Endothelial cell of umbilical vein (primary cell): ENCODE data around the gene TMEM186. TPM values are rescaled to one million over a fixed set of nuclear protein-coding genes. Genes with fewer than 3 reads are reported as not detected.

Experiments
- BruUV-seq: library from RNA; stranded (reverse); fragments of 400-500 nt; replicated peaks from 2 replicates; lab custom pipeline; 2021; lab: Mats Ljungman, UMichigan
- CTCF ChIA-PET: fragments of 300-600, 350-600 bp; sonication (Branson Sonifier 250); formaldehyde crosslinking; loops from one replicate; lab custom pipeline; 2021; ENCODE audit warnings: antibody characterized with exemption, inconsistent platforms; lab: Charles Lee
- POLR2A ChIA-PET: fragments of 300-600, 350-600 bp; sonication (Branson Sonifier 250); formaldehyde crosslinking; loops from one replicate; lab custom pipeline; 2021; ENCODE audit warnings: antibody characterized with exemption, inconsistent platforms; lab: Charles Lee
- DNase-seq: peaks from one replicate; pipeline ENCODE4 v3.0.0-alpha.2; 2011; ENCODE audit warnings: low read depth, low spot score
- FAIRE-seq: peaks from 2 replicates; lab custom pipeline; 2011; peaks lifted over from hg19 to GRCh38; lab: Jason Lieb, UNC
- H2AFZ ChIP-seq: 2 replicates; pipeline ENCODE4 v1.6.0; 2012; ENCODE audit warnings: low read depth, low read length, control low read depth, inconsistent platforms
- H3K27ac ChIP-seq: 2 replicates; pipeline ENCODE4 v1.5.1; 2011; ENCODE audit warnings: low read depth, mild to moderate bottlenecking, control low read depth, low read length, moderate library complexity; ENCODE audit not compliant: insufficient read depth
- H3K27me3 ChIP-seq, 2 experiments: 2 replicates each; pipeline versions ENCODE4 v1.6.0 to v1.6.1; 2011; ENCODE audit warnings: low read length in 2 of 2, mixed read lengths in 1 of 2; ENCODE audit not compliant: control insufficient read depth in 2 of 2, insufficient read depth in 2 of 2
- H3K36me3 ChIP-seq, 2 experiments: 2 replicates in 1 of 2; 3 replicates in 1 of 2; pipeline ENCODE4 v1.5.1; 2011; ENCODE audit warnings: low read length in 2 of 2, mild to moderate bottlenecking in 1 of 2, moderate library complexity in 1 of 2; ENCODE audit not compliant: control insufficient read depth in 2 of 2, insufficient read depth in 2 of 2; ENCODE audit errors: extremely low read depth in 1 of 2
- H3K4me1 ChIP-seq: 3 replicates; pipeline ENCODE4 v1.5.1; 2011; ENCODE audit warnings: mild to moderate bottlenecking, low read length; ENCODE audit not compliant: control insufficient read depth, insufficient read depth; ENCODE audit errors: extremely low read depth
- H3K4me2 ChIP-seq: 2 replicates; pipeline ENCODE4 v1.6.1; 2011; ENCODE audit warnings: low read length, control low read depth, mixed read lengths; ENCODE audit not compliant: insufficient read depth
- H3K4me3 ChIP-seq, 3 experiments: fragments of 200-600 bp in 1 of 3; sonication (generic), shearing (Covaris generic) in 1 of 3; replicated peaks in 1 of 3; 2 replicates each; pipeline ENCODE4 v1.5.1; 2011 to 2016; ENCODE audit warnings: control low read depth in 3 of 3, low read length in 3 of 3, mild to moderate bottlenecking in 2 of 3, inconsistent platforms in 1 of 3, low read depth in 1 of 3, moderate library complexity in 1 of 3; ENCODE audit not compliant: insufficient read depth in 1 of 3
- H3K79me2 ChIP-seq: 2 replicates; pipeline ENCODE4 v1.6.0; 2012; ENCODE audit warnings: low read length, inconsistent platforms; ENCODE audit not compliant: control insufficient read depth, insufficient read depth
- H3K9ac ChIP-seq: replicated peaks from 2 replicates; pipeline ENCODE3; 2011; ENCODE audit warnings: low read length, control low read depth; ENCODE audit not compliant: insufficient read depth; ENCODE audit errors: extremely low read depth
- H3K9me1 ChIP-seq: replicated peaks from 3 replicates; pipeline ENCODE4 v1.6.0; 2011; ENCODE audit warnings: mild to moderate bottlenecking, low read length; ENCODE audit not compliant: control insufficient read depth, insufficient read depth; ENCODE audit errors: extremely low read depth
- H3K9me3 ChIP-seq: replicated peaks from 2 replicates; pipeline ENCODE4 v1.5.1; 2012; ENCODE audit warnings: low read length, inconsistent platforms; ENCODE audit not compliant: control insufficient read depth, insufficient read depth
- H4K20me1 ChIP-seq: replicated peaks from 2 replicates; pipeline ENCODE3; 2011; ENCODE audit warnings: mild to moderate bottlenecking, low read length; ENCODE audit not compliant: control insufficient read depth, insufficient read depth; ENCODE audit errors: extremely low read depth
- CTCF ChIP-seq, 2 donors: IDR thresholded peaks; 1 replicate in 1 of 2; 2 replicates in 1 of 2; pipeline ENCODE4 v1.5.1; 2011; ENCODE audit warnings: low read length in 2 of 2, mild to moderate bottlenecking in 2 of 2, moderate library complexity in 2 of 2, control low read depth in 1 of 2, inconsistent platforms in 1 of 2, low read depth in 1 of 2; ENCODE audit not compliant: insufficient read depth in 1 of 2; ENCODE audit errors: extremely low read depth in 1 of 2
- EZH2 ChIP-seq: IDR thresholded peaks from 2 replicates; pipeline ENCODE4 v1.6.1; 2012; ENCODE audit warnings: borderline replicate concordance, low read depth, mild to moderate bottlenecking, moderate library complexity, low read length, inconsistent platforms; ENCODE audit not compliant: severe bottlenecking
- FOS ChIP-seq: IDR thresholded peaks from 2 replicates; pipeline ENCODE4 v1.6.1; 2011; ENCODE audit warnings: mild to moderate bottlenecking, low read length, moderate library complexity, borderline replicate concordance; ENCODE audit not compliant: insufficient read depth
- GATA2 ChIP-seq: IDR thresholded peaks from 2 replicates; pipeline ENCODE4 v1.7.0; 2011; ENCODE audit warnings: low read depth, mild to moderate bottlenecking, moderate library complexity, mixed read lengths, low read length; ENCODE audit not compliant: insufficient read length, insufficient read depth
- JUN ChIP-seq: IDR thresholded peaks from 2 replicates; pipeline ENCODE4 v1.6.1; 2011; ENCODE audit warnings: borderline replicate concordance, low read depth; ENCODE audit not compliant: insufficient read length, insufficient read depth
- MAX ChIP-seq: IDR thresholded peaks from 2 replicates; pipeline ENCODE4 v1.6.1; 2011; ENCODE audit not compliant: insufficient read depth, insufficient read length
- MYC ChIP-seq: IDR thresholded peaks from one replicate; pipeline ENCODE4 v1.6.1; 2011; ENCODE audit warnings: mild to moderate bottlenecking, low read depth, low read length
- POLR2A ChIP-seq: IDR thresholded peaks from 2 replicates; pipeline ENCODE4 v1.6.1; 2012; ENCODE audit warnings: low read depth, mild to moderate bottlenecking, control low read depth, low read length
- POLR2AphosphoS5 ChIP-seq: IDR thresholded peaks from 2 replicates; pipeline ENCODE4 v1.6.1; 2012; ENCODE audit warnings: low read depth, mild to moderate bottlenecking, control low read depth, low read length, moderate library complexity; ENCODE audit not compliant: insufficient read depth
- dilution Hi-C: fragments of 300-500 bp; cut with MboI; formaldehyde crosslinking; loops from one replicate; pipeline ENCODE4 v1.15.0; 2019; ENCODE audit warnings: low sequenced_read_pairs; ENCODE audit not compliant: extremely low pct_ligation_motif_present
- intact Hi-C: fragments of 100-400 bp; cut with micrococcal nuclease; formaldehyde crosslinking; loops from one replicate; pipeline ENCODE4 v1.10.0; 2022
- polyA plus RNA-seq, 4 experiments: library from polyadenylated mRNA; depleted of rRNA in 3 of 4; stranded (reverse) in 3 of 4; unstranded in 1 of 4; fragments of >200 nt; gene quantifications; 2 replicates each; pipeline versions ENCODE4 v1.2.1 to v1.2.3, GENCODE V29; 2011 to 2012; ENCODE audit warnings: missing spikeins in 1 of 4
- total RNA-seq: library from RNA; stranded (reverse); gene quantifications from 2 replicates; pipeline ENCODE4 v1.2.3, GENCODE V29; 2021

Gene TMEM186
- total and polyA plus RNA-seq, 2 donors (not counting 3 experiments of a cell fraction or from before 2014, with no cell fraction given), result 8.0 to 9.6 TPM

- no peak for TF ChIP-seq EZH2
- no peak for TF ChIP-seq MYC
- no peak for TF ChIP-seq CTCF (IDR thresholded peaks at IDR 0.05; ENCODE audit: extremely low read depth in 1 of 2, insufficient read depth in 1 of 2, low read depth in 1 of 2, low read length in 2 of 2)
- TF ChIP-seq JUN, result no peak
- no peak for TF ChIP-seq MAX
- no peak for TF ChIP-seq FOS
- no peak for TF ChIP-seq POLR2A
- TF ChIP-seq GATA2, result no peak
- TF ChIP-seq POLR2AphosphoS5, result no peak
- FAIRE-seq (no peak), DNase-seq (no peak)
- H3K9ac ChIP-seq, result no peak overlapping the region
- dilution Hi-C loops (no loop called here), intact Hi-C loops (no loop called here)
- CTCF ChIA-PET, result interaction anchor here (0.8 kb wide), 1 partner anchor 34 kb away, joined by 3 read pairs; no protein-coding TSS in a partner anchor
- no peak overlapping the region for H3K4me2 ChIP-seq
- H3K27me3 ChIP-seq, result no peaks in the 10 kb centered on the region
- H3K36me3 ChIP-seq, result peaks cover 39 to 42% of the 10 kb centered on the region in 2 experiments
- BruUV-seq, result no TSS peak
- H4K20me1 ChIP-seq, result peaks cover 2% of the 10 kb centered on the region
- no peak overlapping the region for H2AFZ ChIP-seq
- no peak overlapping the region for H3K4me3 ChIP-seq
- H3K79me2 ChIP-seq, result peaks cover 36% of the 10 kb centered on the region
- no peaks in the 10 kb centered on the region for H3K9me1 ChIP-seq
- H3K27ac ChIP-seq, result no peak overlapping the region
- no peaks in the 10 kb centered on the region for H3K4me1 ChIP-seq
- no peaks in the 10 kb centered on the region for H3K9me3 ChIP-seq
- POLR2A ChIA-PET, result no interaction called here
Observed at GRCh38 chr16:8806272-8806983, 9.0 kb upstream of the TMEM186 start.
